GM23338 (cell line): ENCODE measurements around the gene FBXO46.

Experiments used
- CTCF ChIP-seq, 2 experiments: fragments of 200-600 bp in 1 of 2; sonication (generic) in 1 of 2; conservative IDR thresholded peaks; 2 replicates each; pipeline versions ENCODE4 v1.5.1 to v1.6.1; 2016 to 2017; ENCODE audit warnings: antibody characterized with exemption in 2 of 2, low read depth in 2 of 2, mild to moderate bottlenecking in 2 of 2, moderate library complexity in 1 of 2
- ETS1 ChIP-seq: IDR thresholded peaks from 2 replicates; pipeline ENCODE4 v1.6.1; 2016; ENCODE audit warnings: antibody characterized with exemption

DNA sequence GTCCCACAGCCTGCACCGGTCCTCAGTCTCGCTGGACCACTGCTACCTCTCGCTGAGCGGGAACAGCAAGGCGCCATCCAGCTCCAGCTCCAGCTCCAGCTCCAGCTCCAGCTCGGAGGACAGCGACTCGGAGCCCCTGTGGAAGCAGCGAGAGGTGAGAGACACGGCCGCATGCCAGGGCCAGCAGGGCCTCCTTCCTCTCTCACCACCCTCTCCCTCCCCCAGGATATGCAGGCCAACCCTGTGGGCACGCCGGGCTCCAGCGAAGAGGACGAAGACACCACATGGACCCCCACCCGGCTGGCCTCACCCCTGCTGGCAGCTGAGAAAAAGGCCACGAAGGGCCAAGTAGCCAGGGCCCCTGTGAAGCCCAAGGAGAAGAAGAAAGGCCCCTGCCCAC is 31.0 kb upstream of the FBXO46 start:
- TF ChIP-seq CTCF (conservative IDR thresholded peaks at IDR 0.05; ENCODE audit: low read depth in 2 of 2) (no peak), ETS1 (no peak)
